Endothelial cell of umbilical vein (primary cell): ENCODE measurements around the gene TCF7L2.

Experiments
- JUN ChIP-seq: IDR thresholded peaks from 2 replicates; pipeline ENCODE4 v1.6.1; 2011; ENCODE audit warnings: borderline replicate concordance, low read depth; ENCODE audit not compliant: insufficient read length, insufficient read depth
- POLR2A ChIP-seq: IDR thresholded peaks from 2 replicates; pipeline ENCODE4 v1.6.1; 2012; ENCODE audit warnings: low read depth, mild to moderate bottlenecking, control low read depth, low read length
- POLR2AphosphoS5 ChIP-seq: IDR thresholded peaks from 2 replicates; pipeline ENCODE4 v1.6.1; 2012; ENCODE audit warnings: low read depth, mild to moderate bottlenecking, control low read depth, low read length, moderate library complexity; ENCODE audit not compliant: insufficient read depth

DNA sequence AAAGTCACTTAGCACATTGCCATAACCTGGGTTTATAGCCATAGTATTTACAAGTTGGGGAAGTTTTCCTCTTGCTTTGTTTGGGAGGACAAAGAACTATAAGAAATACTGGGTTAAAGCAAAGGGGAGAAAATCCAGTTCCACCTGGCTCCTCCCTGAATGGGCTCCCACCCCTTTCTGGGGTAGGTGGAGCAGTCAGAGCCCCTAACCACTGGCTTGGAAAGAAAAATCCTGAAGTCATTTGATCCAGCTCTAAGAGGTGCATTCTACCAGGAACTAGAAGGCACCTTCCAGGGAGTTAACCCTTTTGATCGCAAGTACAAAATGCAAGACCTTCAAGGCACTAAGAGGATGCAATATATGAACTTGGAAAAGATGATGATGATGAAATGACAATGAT lies 31.3 kb upstream of the TCF7L2 start:
- TF ChIP-seq JUN (no peak), POLR2AphosphoS5 (no peak), POLR2A (no peak)
